IMR-90 (cell line): Measurements from ENCODE around the gene SEMG2. TPM values are rescaled to one million over a fixed set of nuclear protein-coding genes. Genes with fewer than 3 reads are reported as not detected.

ENCODE experiments used
- ATAC-seq: fragments of 200-7000 bp; cut with Tn5 transposase; 2 replicates; pipeline ENCODE4 v1.9.1; 2020; ENCODE audit warnings: low read depth, mild to moderate bottlenecking, moderate library complexity
- BruUV-seq: library from RNA; stranded (reverse); fragments of 400-500 nt; replicated peaks from 2 replicates; lab custom pipeline; 2021; lab: Mats Ljungman, UMichigan
- CTCF ChIA-PET: fragments of 300-600 bp; formaldehyde crosslinking; extraction: SDS; loops from one replicate; lab custom pipeline; 2021; ENCODE audit warnings: antibody characterized with exemption; lab: Yijun Ruan, JAX
- POLR2A ChIA-PET: fragments of 300-600 bp; sonication (Branson Sonifier 250); formaldehyde crosslinking; loops from one replicate; lab custom pipeline; 2022; ENCODE audit warnings: antibody characterized with exemption; ENCODE audit not compliant: unreplicated experiment; lab: Charles Lee
- DNase-seq: peaks from one replicate; pipeline ENCODE4 v3.0.0; 2013
- H2AFZ ChIP-seq: replicated peaks from 2 replicates; pipeline ENCODE3; 2013; ENCODE audit warnings: low read length, mild to moderate bottlenecking; ENCODE audit not compliant: poor library complexity
- H2AK5ac ChIP-seq: 2 replicates; pipeline ENCODE4 v1.6.1; 2013; ENCODE audit warnings: low read depth, low read length, inconsistent platforms
- H2AK9ac ChIP-seq: replicated peaks from 2 replicates; pipeline ENCODE3; 2013; ENCODE audit warnings: mild to moderate bottlenecking, low read depth, low read length, moderate library complexity; ENCODE audit not compliant: poor library complexity
- H2BK120ac ChIP-seq: 2 replicates; pipeline ENCODE4 v1.6.1; 2013; ENCODE audit warnings: low read depth, low read length, inconsistent platforms
- H2BK15ac ChIP-seq: 3 replicates; pipeline ENCODE4 v1.6.1; 2013; ENCODE audit warnings: low read depth, low read length, inconsistent platforms
- H2BK20ac ChIP-seq: 2 replicates; pipeline ENCODE4 v1.6.1; 2013; ENCODE audit warnings: low read depth, mild to moderate bottlenecking, inconsistent platforms, low read length, moderate library complexity
- H2BK5ac ChIP-seq: 2 replicates; pipeline ENCODE4 v1.6.1; 2013; ENCODE audit warnings: mild to moderate bottlenecking, low read depth, low read length, inconsistent platforms; ENCODE audit not compliant: poor library complexity, severe bottlenecking
- H3K14ac ChIP-seq: replicated peaks from 2 replicates; pipeline ENCODE4 v1.6.1; 2013; ENCODE audit warnings: low read depth, low read length, inconsistent platforms
- H3K18ac ChIP-seq: 2 replicates; pipeline ENCODE4 v1.6.1; 2013; ENCODE audit warnings: low read depth, low read length, control low read depth
- H3K23ac ChIP-seq: 2 replicates; pipeline ENCODE4 v1.6.1; 2013; ENCODE audit warnings: low read depth, low read length, inconsistent platforms
- H3K27ac ChIP-seq: 2 replicates; pipeline ENCODE4 v1.5.1; 2013; ENCODE audit warnings: mild to moderate bottlenecking, control low read depth, low read length; ENCODE audit not compliant: insufficient read depth
- H3K27me3 ChIP-seq: 2 replicates; pipeline ENCODE4 v1.6.1; 2013; ENCODE audit warnings: low read length; ENCODE audit not compliant: control insufficient read depth, insufficient read depth
- H3K36me3 ChIP-seq: 2 replicates; pipeline ENCODE4 v1.6.1; 2013; ENCODE audit warnings: low read length, mixed read lengths; ENCODE audit not compliant: control insufficient read depth, insufficient read depth
- H3K4ac ChIP-seq: 2 replicates; pipeline ENCODE4 v1.6.1; 2013; ENCODE audit warnings: low read depth, low read length, inconsistent platforms
- H3K4me1 ChIP-seq: 2 replicates; pipeline ENCODE4 v1.6.1; 2013; ENCODE audit warnings: low read length, mixed read lengths; ENCODE audit not compliant: control insufficient read depth, insufficient read depth
- H3K4me2 ChIP-seq: 2 replicates; pipeline ENCODE4 v1.6.1; 2013; ENCODE audit warnings: low read depth, mild to moderate bottlenecking, control low read depth, low read length, moderate library complexity
- H3K4me3 ChIP-seq: 2 replicates; pipeline ENCODE4 v1.5.1; 2013; ENCODE audit warnings: low read depth, mild to moderate bottlenecking, control low read depth, low read length, moderate library complexity; ENCODE audit not compliant: insufficient read depth
- H3K56ac ChIP-seq: 2 replicates; pipeline ENCODE4 v1.6.1; 2013; ENCODE audit warnings: low read length, inconsistent platforms; ENCODE audit not compliant: insufficient read depth; ENCODE audit errors: extremely low read depth
- H3K79me1 ChIP-seq, 2 experiments: 2 replicates each; pipeline ENCODE4 v1.6.1; 2013; ENCODE audit warnings: low read length in 2 of 2, inconsistent platforms in 1 of 2, low read depth in 1 of 2
- H3K9ac ChIP-seq: 2 replicates; pipeline ENCODE4 v1.6.1; 2013; ENCODE audit warnings: low read depth, low read length, control low read depth
- H3K9me1 ChIP-seq: 2 replicates; pipeline ENCODE4 v1.6.1; 2013; ENCODE audit warnings: low read length, inconsistent platforms; ENCODE audit not compliant: insufficient read depth
- H3K9me3 ChIP-seq: 2 replicates; pipeline ENCODE4 v1.6.1; 2013; ENCODE audit warnings: low read length; ENCODE audit not compliant: control insufficient read depth, insufficient read depth
- H4K20me1 ChIP-seq: 2 replicates; pipeline ENCODE4 v1.6.1; 2013; ENCODE audit warnings: low read length, inconsistent platforms; ENCODE audit not compliant: insufficient read depth
- H4K5ac ChIP-seq: 2 replicates; pipeline ENCODE4 v1.6.1; 2013; ENCODE audit warnings: mild to moderate bottlenecking, low read depth, low read length, control low read depth
- H4K8ac ChIP-seq, 2 experiments: 2 replicates each; pipeline ENCODE4 v1.6.1; 2013; ENCODE audit warnings: low read depth in 2 of 2, low read length in 2 of 2, control low read depth in 1 of 2, inconsistent platforms in 1 of 2
- H4K91ac ChIP-seq: 2 replicates; pipeline ENCODE4 v1.6.1; 2013; ENCODE audit warnings: low read depth, low read length, inconsistent platforms; ENCODE audit not compliant: insufficient read depth
- CEBPB ChIP-seq: IDR thresholded peaks from 2 replicates; pipeline ENCODE4 v1.6.1; 2012; ENCODE audit warnings: low read depth, low read length, improper control_type of control experiment
- CHD1 ChIP-seq: IDR thresholded peaks from 2 replicates; pipeline ENCODE4 v1.6.1; 2012; ENCODE audit warnings: low read depth, low read length, improper control_type of control experiment
- ELK1 ChIP-seq: fragments of 150-350 bp; IDR thresholded peaks from 2 replicates; pipeline ENCODE4 v1.6.1; 2016; ENCODE audit warnings: low read depth, mild to moderate bottlenecking, low read length, moderate library complexity, borderline replicate concordance
- FOS ChIP-seq: fragments of 150-350 bp; IDR thresholded peaks from 2 replicates; pipeline ENCODE4 v1.6.1; 2016; ENCODE audit warnings: low read depth, low read length
- MAFK ChIP-seq: IDR thresholded peaks from 2 replicates; pipeline ENCODE4 v1.6.1; 2012; ENCODE audit warnings: low read depth, low read length, improper control_type of control experiment
- MAZ ChIP-seq: IDR thresholded peaks from 2 replicates; pipeline ENCODE4 v1.6.1; 2012; ENCODE audit warnings: low read depth, mild to moderate bottlenecking, low read length, improper control_type of control experiment, moderate library complexity, borderline replicate concordance
- RAD21 ChIP-seq: IDR thresholded peaks from 2 replicates; pipeline ENCODE4 v1.6.1; 2012; ENCODE audit warnings: low read length, improper control_type of control experiment
- RCOR1 ChIP-seq: IDR thresholded peaks from 2 replicates; pipeline ENCODE4 v1.6.1; 2012; ENCODE audit warnings: mild to moderate bottlenecking, low read length, improper control_type of control experiment; ENCODE audit not compliant: insufficient replicate concordance
- RFX5 ChIP-seq: IDR thresholded peaks from 2 replicates; pipeline ENCODE4 v1.8.0; 2012; ENCODE audit warnings: low read depth, mild to moderate bottlenecking, low read length, moderate library complexity
- SMC3 ChIP-seq: fragments of 150-350 bp; IDR thresholded peaks from 2 replicates; pipeline ENCODE4 v1.6.1; 2016; ENCODE audit warnings: low read depth, mild to moderate bottlenecking, antibody characterized with exemption, low read length, moderate library complexity
- USF2 ChIP-seq: fragments of 150-350 bp; IDR thresholded peaks from 2 replicates; pipeline ENCODE4 v1.6.1; 2017; ENCODE audit warnings: mild to moderate bottlenecking, antibody characterized with exemption, low read length, low read depth
- WGBS, 2 experiments: methylation state at CpG; one replicate each; pipeline versions ENCODE4 v1.1.5 to v1.1.7; 2013; ENCODE audit warnings: missing lambda C conversion rate in 2 of 2; ENCODE audit not compliant: insufficient read length in 1 of 2; ENCODE audit errors: extremely low coverage in 2 of 2; 5-methylcytosine and 5-hydroxymethylcytosine counted together
- dilution Hi-C: fragments of 300-500 bp; cut with HindIII; formaldehyde crosslinking; loops from one replicate; pipeline ENCODE4 v1.14.3; 2018; ENCODE audit warnings: low sequenced_read_pairs; ENCODE audit not compliant: unreplicated experiment
- in situ Hi-C: fragments of 300-500 bp; cut with MboI; formaldehyde crosslinking; loops from 3 replicates; pipeline ENCODE4 v1.14.3; 2019; ENCODE audit warnings: low sequenced_read_pairs, inconsistent platforms, mixed read lengths
- intact Hi-C: fragments of 100-400 bp; cut with micrococcal nuclease; formaldehyde crosslinking; loops from 2 replicates; pipeline ENCODE4 v1.10.0; 2022
- polyA plus RNA-seq, 3 experiments: library from polyadenylated mRNA; depleted of rRNA; stranded (reverse); fragments of >200 nt; gene quantifications; 2 replicates each; pipeline ENCODE4 v1.2.3, GENCODE V29; 2012; ENCODE audit warnings: low replicate concordance in 1 of 3
- total RNA-seq: library from RNA; depleted of rRNA; stranded (reverse); fragments of >200 nt; gene quantifications from 2 replicates; pipeline ENCODE4 v1.2.3, GENCODE V29; 2012

Gene SEMG2
- total and polyA plus RNA-seq, 2 of the 4 experiments (the other 2 are of a cell fraction) = not detected

- Histone ChIP-seq H2BK15ac (no peak overlapping the region), H3K4me2 (no peak overlapping the region), H2BK120ac (no peak overlapping the region), H4K5ac (no peak overlapping the region), H3K4me3 (no peak overlapping the region), H3K27me3 (peaks cover 13% of the 10 kb centered on the region), H2BK20ac (no peak overlapping the region), H3K9me3 (no peaks in the 10 kb centered on the region), H3K9ac (no peak overlapping the region), H3K36me3 (no peaks in the 10 kb centered on the region), H3K79me1 (no peaks in the 10 kb centered on the region), H2AK5ac (no peak overlapping the region), H3K14ac (no peak overlapping the region), H2AFZ (no peak overlapping the region), H4K20me1 (no peaks in the 10 kb centered on the region), H3K27ac (no peak overlapping the region), H4K91ac (no peak overlapping the region), H2BK5ac (no peak overlapping the region), H3K9me1 (no peaks in the 10 kb centered on the region), H2AK9ac (no peak overlapping the region), H4K8ac (no peak overlapping the region), H3K4ac (no peak overlapping the region), H3K56ac (no peak overlapping the region), H3K4me1 (no peaks in the 10 kb centered on the region), H3K23ac (no peak overlapping the region), H3K18ac (no peak overlapping the region)
- in situ Hi-C loops = no loop called here
- no CpG with 5 or more reads among the region's 3 CpGs for WGBS, 2 experiments
- ATAC-seq (no peak), DNase-seq (no peak)
- intact Hi-C loops = no loop called here
- ChIA-PET CTCF (no interaction called here), POLR2A (no interaction called here)
- TF ChIP-seq CEBPB (no peak), CHD1 (no peak), USF2 (no peak), RCOR1 (no peak), MAZ (no peak), FOS (no peak), ELK1 (no peak), RAD21 (no peak), RFX5 (no peak), MAFK (no peak), SMC3 (no peak)
- dilution Hi-C loops = no loop called here
- BruUV-seq = no TSS peak
Observed at GRCh38 chr20:45257161-45257560, 36.0 kb downstream of the SEMG2 start.
